ENCODE measurements around the gene STK4. TPM values are rescaled to one million over a fixed set of nuclear protein-coding genes. Genes with fewer than 3 reads are reported as not detected.

The STK4 gene
- total RNA-seq, 2 experiments from 2014 or later, result 205 to 229 TPM

- Mint-ChIP-seq H3K36me3 (peaks cover 14% of the 10 kb centered on the region), H3K4me1 (peaks cover 51% of the 10 kb centered on the region), H3K27ac (peak overlapping the region; percentile 95), H3K4me3 (peak overlapping the region; percentile 96), H3K9me3 (no peaks in the 10 kb centered on the region), H3K27me3 (no peaks in the 10 kb centered on the region)
- DNase-seq (no peak), ATAC-seq (ENCODE audit: low read depth) (no peak)
- POLR2A ChIA-PET, result interaction anchor here (0.6 to 1.9 kb wide), 6 partner anchors 8 to 137 kb away, joined by 3 to 9 read pairs (median 4); no protein-coding TSS in a partner anchor
Observed at GRCh38 chr20:44959082-44959637, 7.2 kb upstream of the STK4 start.

DNA sequence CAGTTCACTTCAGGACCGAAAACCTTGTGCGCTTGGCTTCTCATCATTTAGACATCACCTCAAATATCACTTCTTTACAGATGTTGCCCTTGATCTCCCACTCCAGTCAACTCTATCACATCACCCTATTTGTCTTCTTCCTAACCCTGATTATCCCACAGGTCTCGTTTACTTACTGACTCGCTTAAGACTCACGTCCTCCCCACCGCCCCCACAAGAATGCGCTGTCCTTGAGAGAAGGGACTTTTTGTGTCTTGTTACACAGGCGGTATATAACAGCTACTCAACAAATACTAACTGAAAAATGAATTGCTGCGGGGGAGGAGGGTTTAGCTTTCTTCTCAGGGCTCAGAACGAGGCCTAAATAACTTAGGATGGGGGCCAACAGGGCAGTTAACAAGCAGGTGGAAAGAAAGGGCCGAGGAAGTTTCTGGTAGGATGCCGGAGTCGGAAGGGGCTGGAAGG, 6.6 kb upstream of the STK4 start:
- no peaks in the 10 kb centered on the region for H3K9me3 Mint-ChIP-seq
- peaks cover 51% of the 10 kb centered on the region for H3K4me1 Mint-ChIP-seq
- H3K27ac Mint-ChIP-seq, result peak overlapping the region; percentile 95
- POLR2A ChIA-PET, result interaction anchor here (0.6 to 1.9 kb wide), 7 partner anchors 8 to 136 kb away, joined by 3 to 14 read pairs (median 4); no protein-coding TSS in a partner anchor
- peak overlapping the region; percentile 96 for H3K4me3 Mint-ChIP-seq
- DNase-seq, result no peak
- peaks cover 12% of the 10 kb centered on the region for H3K36me3 Mint-ChIP-seq
- H3K27me3 Mint-ChIP-seq, result no peaks in the 10 kb centered on the region
- ATAC-seq (ENCODE audit: low read depth), result peak; percentile 27

DNA sequence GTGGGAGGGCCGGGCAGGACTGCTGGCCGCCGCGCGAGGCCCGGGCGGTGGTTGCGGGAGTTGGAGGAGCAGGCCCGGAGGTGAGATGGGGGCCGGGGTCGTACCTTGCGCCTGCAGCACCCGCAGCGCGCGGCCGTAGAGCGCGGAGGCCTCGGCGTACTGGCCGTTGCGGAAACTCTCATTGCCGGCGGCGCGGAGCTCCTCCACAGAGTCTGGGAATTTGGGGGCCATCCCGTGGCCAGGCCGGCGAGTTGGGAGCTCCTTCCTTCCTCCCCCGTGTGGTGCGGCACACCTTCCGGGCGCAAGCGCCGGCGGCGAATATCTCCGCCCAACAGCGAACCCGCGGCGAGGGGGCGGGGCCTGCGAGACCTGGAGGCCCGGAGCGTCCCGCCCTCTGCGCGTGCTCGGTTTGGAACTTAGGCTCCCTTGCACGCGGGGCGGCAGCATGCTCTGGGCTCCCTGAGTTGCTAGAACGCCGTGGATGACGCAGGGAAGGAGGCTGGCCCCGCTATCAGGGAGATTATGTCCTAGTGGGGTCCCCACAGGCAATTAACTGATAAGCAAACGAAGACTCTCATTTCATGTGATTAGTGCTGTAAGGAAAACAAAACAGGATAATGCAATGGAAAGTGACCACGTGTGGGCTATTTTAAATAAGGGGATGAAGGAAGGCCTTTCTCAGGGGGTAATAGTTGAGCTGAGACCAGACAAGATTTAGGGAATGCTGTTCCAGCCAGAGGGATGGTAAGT, 6.0 kb upstream of the STK4 start, which contains the start of gene TOMM34:
TOMM34 (minus strand) TSS at position 295 of the 750 bp plus-strand sequence; CDS start at position 231, 64 bp downstream.
- peak within 1 kb of the TSS; percentile 95 for H3K27ac Mint-ChIP-seq
- DNase-seq, result peak; percentile 98
- no peaks in the 10 kb centered on the region for H3K27me3 Mint-ChIP-seq

DNA sequence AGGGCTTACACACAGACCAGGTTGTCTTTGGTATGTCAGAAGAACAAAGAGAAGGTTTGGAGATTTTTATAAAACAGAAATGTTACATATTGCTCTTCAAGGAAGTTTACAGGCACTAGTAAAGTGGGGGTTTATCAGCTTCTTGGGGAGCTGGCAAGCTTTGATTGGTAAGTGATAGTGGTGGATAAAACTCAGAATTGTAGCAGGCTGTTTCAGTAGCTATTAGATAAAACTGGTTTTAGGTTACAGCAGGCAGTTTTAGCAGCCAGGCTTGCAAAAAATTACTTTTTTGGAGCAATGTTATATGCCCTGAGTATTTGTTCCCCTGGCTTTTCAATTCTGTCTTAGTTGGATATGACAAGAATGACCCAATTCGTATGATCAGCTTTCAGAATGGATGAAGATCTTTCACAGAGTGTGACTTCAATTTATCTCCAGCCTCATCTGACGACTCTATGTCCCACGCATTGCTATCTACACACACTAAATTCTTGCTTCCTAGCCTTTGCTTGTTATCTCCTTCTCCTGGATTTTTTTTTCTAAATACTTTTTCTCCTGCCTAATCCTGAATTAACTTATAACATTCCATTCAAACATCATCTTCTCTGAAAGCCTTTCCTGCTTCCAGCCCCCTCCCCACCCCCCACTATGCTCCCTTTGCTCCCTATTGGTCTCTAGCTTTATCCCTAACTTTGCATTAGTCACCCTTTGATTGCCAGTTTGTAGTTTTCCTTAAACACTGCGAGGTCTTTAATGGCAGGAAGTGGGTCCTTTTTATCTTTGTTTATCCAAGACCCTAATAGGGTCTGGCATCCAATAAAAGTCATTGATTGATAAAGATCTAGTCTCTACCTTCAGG, 5.1 kb upstream of the STK4 start:
- no peaks in the 10 kb centered on the region for H3K9me3 Mint-ChIP-seq
- H3K27me3 Mint-ChIP-seq, result no peaks in the 10 kb centered on the region
- no peak overlapping the region for H3K27ac Mint-ChIP-seq
- H3K4me3 Mint-ChIP-seq, result no peak overlapping the region
- POLR2A ChIA-PET, result interaction anchor here (0.7 to 1.5 kb wide), 2 partner anchors 10 to 31 kb away, joined by 3 to 14 read pairs; no protein-coding TSS in a partner anchor
- H3K4me1 Mint-ChIP-seq, result peaks cover 56% of the 10 kb centered on the region
- H3K36me3 Mint-ChIP-seq, result peaks cover 9% of the 10 kb centered on the region
- no peak for DNase-seq
- no peak for ATAC-seq (ENCODE audit: low read depth)

More for the DNA sequence above, 6.0 kb upstream of the STK4 start, which contains the start of gene TOMM34:
- ATAC-seq (ENCODE audit: low read depth), result peak; percentile 95
- peaks cover 12% of the 10 kb centered on the region for H3K36me3 Mint-ChIP-seq
- peaks cover 53% of the 10 kb centered on the region for H3K4me1 Mint-ChIP-seq
- peak within 1 kb of the TSS; percentile 96 for H3K4me3 Mint-ChIP-seq
- no peaks in the 10 kb centered on the region for H3K9me3 Mint-ChIP-seq
- POLR2A ChIA-PET, result interaction anchor here (1.1 to 1.9 kb wide), 4 partner anchors 11 to 72 kb away, joined by 3 to 14 read pairs (median 6); no protein-coding TSS in a partner anchor

- H3K27me3 Mint-ChIP-seq, result no peaks in the 10 kb centered on the region
- POLR2A ChIA-PET, result interaction anchor here (0.6 to 0.7 kb wide), 2 partner anchors 30 to 76 kb away, joined by 3 to 5 read pairs; partner anchors contain the start of gene YWHAB
- peaks cover 54% of the 10 kb centered on the region for H3K4me1 Mint-ChIP-seq
- DNase-seq (no peak), ATAC-seq (ENCODE audit: low read depth) (no peak)
- peak overlapping the region; percentile 13 for H3K27ac Mint-ChIP-seq
- H3K9me3 Mint-ChIP-seq, result no peaks in the 10 kb centered on the region
- H3K4me3 Mint-ChIP-seq, result no peak overlapping the region
- peaks cover 9% of the 10 kb centered on the region for H3K36me3 Mint-ChIP-seq
Observed at GRCh38 chr20:44961870-44962267, 4.4 kb upstream of the STK4 start.

DNA sequence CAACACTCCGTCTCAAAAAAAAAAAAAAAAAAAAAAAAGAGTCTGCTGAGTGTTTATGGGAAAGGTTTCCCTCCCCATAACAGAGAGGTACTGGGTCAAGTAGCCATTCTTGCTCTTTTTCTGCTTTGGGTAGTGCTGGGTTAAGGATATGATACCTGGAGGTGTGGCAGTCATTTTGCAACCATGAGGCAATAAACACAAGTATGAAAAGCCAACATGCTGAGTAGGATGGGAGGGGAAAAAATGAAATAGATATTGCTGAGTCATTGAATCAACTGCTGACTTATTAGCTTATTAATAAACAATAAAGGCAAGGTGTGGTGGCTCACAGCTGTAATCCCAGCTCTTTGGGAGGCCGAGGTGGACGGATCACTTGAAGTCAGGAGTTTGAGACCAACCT, 3.8 kb upstream of the STK4 start:
- Mint-ChIP-seq H3K36me3 (peaks cover 10% of the 10 kb centered on the region), H3K4me3 (no peak overlapping the region), H3K27ac (peak overlapping the region; percentile 21), H3K4me1 (peaks cover 54% of the 10 kb centered on the region), H3K9me3 (no peaks in the 10 kb centered on the region), H3K27me3 (no peaks in the 10 kb centered on the region)
- POLR2A ChIA-PET, result interaction anchor here (0.6 to 1.6 kb wide), 2 partner anchors 16 to 77 kb away, joined by 4 to 5 read pairs; partner anchors contain the start of gene YWHAB
- DNase-seq, result no peak
- ATAC-seq (ENCODE audit: low read depth), result no peak

- no peaks in the 10 kb centered on the region for H3K27me3 Mint-ChIP-seq
- no peak for ATAC-seq (ENCODE audit: low read depth)
- no peak for DNase-seq
- H3K4me3 Mint-ChIP-seq, result peak overlapping the region; percentile 47
- peaks cover 14% of the 10 kb centered on the region for H3K36me3 Mint-ChIP-seq
- peak overlapping the region; percentile 78 for H3K27ac Mint-ChIP-seq
- POLR2A ChIA-PET, result interaction anchor here (0.6 to 1.6 kb wide), 3 partner anchors 9 to 76 kb away, joined by 3 to 4 read pairs (median 3); no protein-coding TSS in a partner anchor
- H3K4me1 Mint-ChIP-seq, result peaks cover 48% of the 10 kb centered on the region
- no peaks in the 10 kb centered on the region for H3K9me3 Mint-ChIP-seq
Observed at GRCh38 chr20:44963325-44964215, 2.7 kb upstream of the STK4 start.

DNA sequence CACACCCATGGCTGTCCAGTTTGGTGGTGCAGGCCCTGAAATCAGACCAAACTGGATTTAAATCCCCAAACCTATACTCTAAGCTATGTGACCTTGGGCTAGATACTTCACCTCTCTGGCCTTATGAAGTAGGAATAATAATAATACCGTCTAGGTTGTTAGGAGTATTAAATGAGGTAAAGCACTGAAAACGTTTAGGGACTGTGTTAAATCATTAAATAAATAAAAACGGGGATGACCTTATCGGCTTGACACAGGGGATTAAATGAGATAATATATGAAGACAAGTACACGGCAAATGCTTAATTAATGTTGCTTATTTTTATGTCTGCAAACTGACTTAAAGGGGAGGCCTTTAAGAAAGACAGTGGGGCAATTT, 672 bp upstream of the STK4 start:
- DNase-seq, result no peak
- POLR2A ChIA-PET, result interaction anchor here (0.6 to 5.0 kb wide), 4 partner anchors 13 to 329 kb away, joined by 3 to 72 read pairs (median 12); no protein-coding TSS in a partner anchor
- Mint-ChIP-seq H3K27me3 (no peaks in the 10 kb centered on the region), H3K4me3 (peak overlapping the region; percentile 97), H3K9me3 (no peaks in the 10 kb centered on the region), H3K36me3 (peaks cover 17% of the 10 kb centered on the region), H3K27ac (peak overlapping the region; percentile 95), H3K4me1 (peaks cover 51% of the 10 kb centered on the region)
- ATAC-seq (ENCODE audit: low read depth), result no peak

DNA sequence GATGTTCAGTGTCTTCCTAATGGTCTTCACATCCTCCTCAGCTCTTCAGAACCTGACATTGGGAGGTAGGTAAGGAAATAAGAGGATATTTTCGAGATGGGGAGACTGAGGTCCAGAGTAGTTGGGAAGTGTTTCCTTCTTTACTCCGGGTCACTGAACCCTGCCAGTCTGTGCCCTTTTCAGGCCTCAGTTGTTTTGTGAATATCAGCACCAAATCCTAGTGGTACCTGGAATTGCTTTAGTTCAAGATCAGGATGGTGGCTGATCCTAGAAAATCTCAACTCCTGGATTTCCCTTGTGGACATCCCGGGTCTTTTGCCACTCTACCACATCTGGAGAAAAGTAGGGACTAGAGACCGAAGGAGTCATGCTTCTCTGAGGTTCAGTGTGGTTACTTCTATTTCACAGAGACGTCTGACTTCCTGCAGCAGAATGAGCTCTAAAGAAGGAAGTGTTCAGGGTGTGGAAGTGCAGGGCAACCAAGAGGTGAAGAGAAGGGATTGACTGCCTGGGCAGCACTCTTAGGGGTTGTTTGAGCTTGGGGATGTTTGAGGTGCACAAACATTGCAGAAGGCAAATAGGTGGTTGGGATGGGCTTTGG, 995 bp downstream of the STK4 start:
- peak; percentile 31 for ATAC-seq (ENCODE audit: low read depth)
- Mint-ChIP-seq H3K27ac (peak overlapping the region; percentile 95), H3K4me3 (peak overlapping the region; percentile 97), H3K36me3 (peaks cover 19% of the 10 kb centered on the region), H3K27me3 (no peaks in the 10 kb centered on the region), H3K9me3 (no peaks in the 10 kb centered on the region), H3K4me1 (peaks cover 54% of the 10 kb centered on the region)
- POLR2A ChIA-PET, result interaction anchor here (0.7 to 5.0 kb wide), 13 partner anchors 8 to 395 kb away, joined by 3 to 72 read pairs (median 4); partner anchors contain the start of genes ADA, PABPC1L and YWHAB
- peak; percentile 42 for DNase-seq

- Mint-ChIP-seq H3K9me3 (no peaks in the 10 kb centered on the region), H3K4me3 (peak overlapping the region; percentile 97), H3K27me3 (no peaks in the 10 kb centered on the region), H3K4me1 (peaks cover 49% of the 10 kb centered on the region), H3K36me3 (peaks cover 35% of the 10 kb centered on the region), H3K27ac (peak overlapping the region; percentile 95)
- no peak for DNase-seq
- no peak for ATAC-seq (ENCODE audit: low read depth)
- POLR2A ChIA-PET, result interaction anchor here (4.5 to 5.0 kb wide), 2 partner anchors 9 to 21 kb away, joined by 18 to 72 read pairs; no protein-coding TSS in a partner anchor
Observed at GRCh38 chr20:44969300-44969894, 3.1 kb downstream of the STK4 start.

GRCh38 chr20:44970243-44970757, 4.0 kb downstream of the STK4 start:
- POLR2A ChIA-PET, result interaction anchor here (0.7 to 2.4 kb wide), 5 partner anchors 8 to 923 kb away, joined by 3 to 14 read pairs (median 5); partner anchors contain the start of genes PABPC1L and TOMM34
- Mint-ChIP-seq H3K9me3 (no peaks in the 10 kb centered on the region), H3K27ac (peak overlapping the region; percentile 88), H3K4me3 (peak overlapping the region; percentile 79), H3K36me3 (peaks cover 43% of the 10 kb centered on the region), H3K4me1 (peaks cover 53% of the 10 kb centered on the region), H3K27me3 (no peaks in the 10 kb centered on the region)
- DNase-seq (no peak), ATAC-seq (ENCODE audit: low read depth) (no peak)
